ENCODE measurements around the gene LOXHD1.

Gene LOXHD1

DNA sequence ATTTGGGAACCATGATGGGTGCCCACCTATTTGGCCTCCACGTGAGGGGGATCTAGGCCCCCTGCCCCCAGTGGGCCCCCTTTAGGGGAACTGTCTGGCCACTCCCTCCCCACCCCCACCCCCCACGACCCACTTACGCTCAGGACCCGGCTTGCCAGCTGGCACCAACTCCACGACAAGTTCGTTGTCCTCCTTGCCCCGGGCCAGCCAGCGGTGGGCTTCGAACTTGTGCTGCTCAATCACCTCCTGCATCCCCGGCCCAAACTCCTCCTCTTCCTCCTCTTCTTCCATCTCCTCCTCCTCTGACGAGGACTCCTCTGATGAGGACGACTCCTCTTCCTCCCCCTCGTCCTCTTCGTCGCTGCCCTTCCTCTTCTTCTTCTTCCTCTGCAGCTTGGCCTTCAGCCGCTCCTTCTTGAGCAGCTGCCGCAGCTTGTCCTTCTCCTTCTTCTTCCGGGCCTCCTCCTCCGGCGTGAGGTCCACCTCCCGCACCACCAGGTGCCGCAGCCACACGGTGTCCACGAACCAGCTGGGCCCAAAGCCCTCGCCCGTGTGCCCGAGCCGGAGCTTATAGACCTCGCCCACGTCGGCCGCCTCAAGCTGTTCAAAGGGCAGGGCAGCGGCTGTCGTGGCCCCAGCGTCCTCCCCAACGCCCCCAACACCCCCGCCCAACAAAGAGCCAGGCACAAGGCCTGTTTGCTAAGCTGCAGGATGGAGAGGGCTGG is 96.9 kb downstream of the LOXHD1 start:
- H3K27ac ChIP-seq, result no peak overlapping the region
- TF ChIP-seq, protein P1, sequence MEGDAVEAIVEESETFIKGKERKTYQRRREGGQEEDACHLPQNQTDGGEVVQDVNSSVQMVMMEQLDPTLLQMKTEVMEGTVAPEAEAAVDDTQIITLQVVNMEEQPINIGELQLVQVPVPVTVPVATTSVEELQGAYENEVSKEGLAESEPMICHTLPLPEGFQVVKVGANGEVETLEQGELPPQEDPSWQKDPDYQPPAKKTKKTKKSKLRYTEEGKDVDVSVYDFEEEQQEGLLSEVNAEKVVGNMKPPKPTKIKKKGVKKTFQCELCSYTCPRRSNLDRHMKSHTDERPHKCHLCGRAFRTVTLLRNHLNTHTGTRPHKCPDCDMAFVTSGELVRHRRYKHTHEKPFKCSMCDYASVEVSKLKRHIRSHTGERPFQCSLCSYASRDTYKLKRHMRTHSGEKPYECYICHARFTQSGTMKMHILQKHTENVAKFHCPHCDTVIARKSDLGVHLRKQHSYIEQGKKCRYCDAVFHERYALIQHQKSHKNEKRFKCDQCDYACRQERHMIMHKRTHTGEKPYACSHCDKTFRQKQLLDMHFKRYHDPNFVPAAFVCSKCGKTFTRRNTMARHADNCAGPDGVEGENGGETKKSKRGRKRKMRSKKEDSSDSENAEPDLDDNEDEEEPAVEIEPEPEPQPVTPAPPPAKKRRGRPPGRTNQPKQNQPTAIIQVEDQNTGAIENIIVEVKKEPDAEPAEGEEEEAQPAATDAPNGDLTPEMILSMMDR (conservative IDR thresholded peaks at IDR 0.05), result no peak

DNA sequence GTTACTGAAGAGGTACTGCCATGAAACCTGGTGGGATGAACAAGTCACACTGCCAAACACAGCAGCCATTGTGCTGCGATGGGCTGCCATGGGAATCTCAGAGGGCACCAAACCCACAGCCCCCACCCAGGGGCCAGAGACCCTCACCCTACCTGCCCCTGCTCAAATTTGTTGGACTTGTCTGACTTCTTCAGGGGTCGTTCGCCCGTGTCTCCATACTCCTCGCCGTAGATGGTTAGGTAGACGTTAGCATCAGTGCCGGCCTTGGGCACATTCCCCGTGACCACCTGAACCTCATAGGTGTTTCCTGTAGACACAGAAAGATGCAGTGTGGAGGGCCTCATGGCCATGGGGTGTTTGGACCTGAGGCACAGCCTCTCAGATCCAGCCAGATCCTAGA is 97.7 kb downstream of the LOXHD1 start:
- TF ChIP-seq, protein P1 (conservative IDR thresholded peaks at IDR 0.05), result no peak

DNA sequence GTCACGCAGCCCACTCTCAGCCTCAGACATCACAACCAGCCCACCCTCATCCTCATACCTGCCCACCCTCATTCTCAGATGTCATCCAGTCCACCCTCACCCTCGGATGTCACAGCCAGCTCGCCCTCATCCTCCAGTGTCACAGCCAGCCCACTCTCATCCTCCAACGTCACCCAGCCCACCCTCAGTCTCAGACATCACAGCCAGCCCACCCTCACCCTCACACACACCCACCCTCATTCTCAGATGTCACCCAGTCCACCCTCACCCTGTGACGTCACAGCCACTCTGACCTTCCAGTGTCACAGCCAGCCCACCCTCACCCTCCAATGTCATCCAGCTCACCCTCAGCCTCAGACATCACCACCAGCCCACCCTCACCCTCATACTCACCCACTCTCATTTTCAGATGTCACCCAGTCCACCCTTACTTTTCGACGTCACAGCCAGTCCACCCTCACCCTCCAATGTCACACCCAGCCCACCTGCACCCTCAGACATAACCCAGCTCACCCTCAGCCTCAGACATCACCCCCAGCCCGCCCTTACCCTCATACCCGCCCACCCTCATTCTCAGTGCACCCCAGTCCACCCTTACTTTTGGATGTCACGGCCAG is 100.3 kb downstream of the LOXHD1 start:
- TF ChIP-seq, protein P1 (conservative IDR thresholded peaks at IDR 0.05), result no peak
- no peak overlapping the region for H3K27ac ChIP-seq

More for the DNA sequence above, 97.7 kb downstream of the LOXHD1 start:
- no peak overlapping the region for H3K27ac ChIP-seq

DNA sequence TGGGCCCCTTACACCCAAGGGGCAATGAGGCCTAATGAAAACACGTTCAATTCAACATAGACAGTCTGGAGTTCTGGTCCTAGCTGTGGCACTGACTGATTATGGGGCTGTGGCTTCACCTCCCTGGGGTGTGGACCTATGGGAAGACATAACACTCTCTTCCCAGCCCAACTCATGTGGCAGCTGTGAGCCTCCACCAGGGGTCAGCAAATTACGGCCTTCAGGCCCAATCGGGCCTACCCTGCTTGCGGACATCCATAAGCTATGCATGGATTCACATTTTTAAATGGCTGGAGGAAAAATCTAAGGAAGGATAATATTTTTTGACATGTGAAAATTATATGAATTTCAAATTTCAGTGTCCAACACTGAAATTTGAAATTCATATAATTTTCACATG is 101.3 kb downstream of the LOXHD1 start:
- TF ChIP-seq, protein P1 (conservative IDR thresholded peaks at IDR 0.05), result peak; percentile 30
- H3K27ac ChIP-seq, result no peak overlapping the region

DNA sequence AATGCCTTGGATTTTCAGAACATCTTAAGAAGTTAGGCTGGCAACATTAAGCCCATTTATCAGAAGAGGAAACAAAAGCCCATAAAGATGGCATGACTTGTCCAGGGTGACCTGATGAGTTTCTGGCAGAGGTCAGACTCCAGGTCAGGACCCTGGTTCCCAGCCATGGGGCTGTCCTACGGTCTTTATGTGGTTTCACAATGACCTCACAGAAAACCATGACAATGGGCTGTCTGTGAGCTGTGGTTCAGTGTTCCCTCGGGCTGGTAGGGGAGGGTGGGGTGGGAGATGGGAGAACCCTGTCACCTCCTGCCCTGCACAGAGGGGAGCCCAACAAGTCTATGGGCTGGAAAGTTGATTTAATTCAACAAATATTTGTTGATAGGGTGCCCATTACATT is 101.8 kb downstream of the LOXHD1 start:
- TF ChIP-seq, protein P1 (conservative IDR thresholded peaks at IDR 0.05), result no peak
- H3K27ac ChIP-seq, result no peak overlapping the region

DNA sequence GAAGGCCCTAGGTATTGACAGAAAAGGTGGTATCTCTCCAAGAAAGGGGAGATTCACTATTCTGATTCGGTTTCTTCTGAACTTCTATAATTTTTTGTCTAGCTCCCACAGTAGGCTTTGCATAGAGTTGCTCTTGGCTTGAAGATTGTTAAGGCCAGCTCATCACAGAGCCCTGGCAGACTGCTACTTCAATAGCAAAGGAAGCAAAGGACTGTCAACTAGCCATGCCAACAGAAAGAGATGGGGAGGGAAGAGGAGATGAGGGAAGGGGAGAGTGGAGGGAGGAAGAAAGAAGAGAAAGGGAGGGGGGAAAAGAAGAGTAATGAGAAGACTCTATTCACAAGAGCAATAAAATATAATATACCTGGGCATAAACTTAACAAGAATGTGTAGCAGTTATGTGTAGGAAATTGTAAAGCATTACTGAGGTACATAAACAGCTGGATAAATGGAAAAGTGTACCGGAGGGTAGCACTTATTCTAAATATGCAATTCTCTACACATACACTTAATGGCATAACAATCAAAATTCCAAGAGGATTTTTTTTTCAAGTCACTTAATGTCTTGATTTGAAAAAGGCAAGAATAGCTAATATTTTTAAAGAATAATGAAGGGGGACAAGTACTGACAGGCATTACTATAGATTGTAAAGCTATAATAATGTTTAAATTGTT is 102.5 kb downstream of the LOXHD1 start:
- H3K27ac ChIP-seq, result no peak overlapping the region
- TF ChIP-seq, protein P1 (conservative IDR thresholded peaks at IDR 0.05), result no peak

DNA sequence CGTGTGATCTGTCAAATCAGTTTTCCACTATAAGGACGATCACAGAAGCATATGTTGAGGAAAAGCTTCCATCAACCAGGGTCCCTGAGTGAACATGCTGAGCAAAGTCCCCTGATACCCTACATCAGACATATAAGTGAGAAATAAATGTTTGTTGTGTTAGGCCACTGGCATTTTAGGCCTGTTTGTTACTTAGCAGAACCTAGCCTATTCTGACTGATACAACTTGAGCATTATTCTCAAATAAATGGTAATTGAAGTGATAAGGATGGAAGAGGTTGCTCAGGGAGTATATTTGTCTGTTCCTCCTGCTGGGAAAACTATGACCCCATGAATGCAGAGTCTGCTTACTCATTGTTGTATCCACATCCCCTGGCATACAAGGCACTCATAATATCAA is 106.4 kb downstream of the LOXHD1 start:
- TF ChIP-seq, protein P1 (conservative IDR thresholded peaks at IDR 0.05), result no peak
- no peak overlapping the region for H3K27ac ChIP-seq

Data from VCaP (cell line).